Esophagus muscularis mucosa (tissue), 4 donors: ENCODE results near the gene OPTC. TPM values are rescaled to one million over a fixed set of nuclear protein-coding genes. Genes with fewer than 3 reads are reported as not detected.

Experiments
- DNase-seq: peaks from one replicate; pipeline ENCODE4 v3.0.0-alpha.2; 2017; ENCODE audit errors: extremely low spot score
- H3K27ac ChIP-seq, 4 donors: fragments of 200-600 bp; sonication (generic); replicated peaks in 1 of 4; 1 replicate in 3 of 4; 2 replicates in 1 of 4; pipeline ENCODE4 v1.5.1; 2016 to 2019; ENCODE audit warnings: mild to moderate bottlenecking in 1 of 4
- H3K27me3 ChIP-seq, 4 donors: fragments of 200-600 bp; sonication (generic); one replicate each; pipeline versions ENCODE4 v1.5.1 to v1.6.0; 2016 to 2019
- H3K36me3 ChIP-seq, 4 donors: fragments of 200-600 bp; sonication (generic); one replicate each; pipeline ENCODE4 v1.5.1; 2016 to 2019
- H3K4me1 ChIP-seq, 4 donors: fragments of 200-600 bp; sonication (generic); one replicate each; pipeline ENCODE4 v1.5.1; 2016 to 2019
- H3K4me3 ChIP-seq, 4 donors: fragments of 200-600 bp; sonication (generic); 1 replicate in 2 of 4; 2 replicates in 2 of 4; pipeline ENCODE4 v1.5.1; 2016 to 2019; ENCODE audit warnings: mild to moderate bottlenecking in 4 of 4, moderate library complexity in 1 of 4
- H3K9me3 ChIP-seq, 4 donors: fragments of 200-600 bp; sonication (generic); 1 replicate in 3 of 4; 2 replicates in 1 of 4; pipeline ENCODE4 v1.5.1; 2016 to 2019
- EP300 ChIP-seq: sonication (generic); formaldehyde crosslinking; IDR thresholded peaks from one replicate; pipeline ENCODE4 v1.6.1; 2017; ENCODE audit warnings: antibody characterized with exemption
- POLR2A ChIP-seq: fragments of 450-650 bp; IDR thresholded peaks from one replicate; pipeline ENCODE4 v1.6.1; 2017; ENCODE audit warnings: antibody characterized with exemption, moderate library complexity, mild to moderate bottlenecking, low read depth
- POLR2AphosphoS5 ChIP-seq, 2 donors: sonication (generic); formaldehyde crosslinking; IDR thresholded peaks; one replicate each; pipeline ENCODE4 v1.6.1; 2017; ENCODE audit warnings: antibody characterized with exemption in 2 of 2
- WGBS: methylation state at CpG from one replicate; pipeline ENCODE4 v1.1.5; 2018; 5-methylcytosine and 5-hydroxymethylcytosine counted together
- intact Hi-C: fragments of 100-400 bp; cut with DNase I; formaldehyde crosslinking; loops from one replicate; pipeline ENCODE4 v1.15.1; 2023
- total RNA-seq, 4 donors: library from RNA; depleted of rRNA; stranded (reverse); fragments of >200 nt; gene quantifications; one replicate each; pipeline versions ENCODE4 v1.1.0 to v1.2.1, GENCODE V29; 2016
- TF ChIP-seq, protein P1 (sequence below), 3 experiments: fragments of 200-600 bp in 2 of 3; fragments of 450-650 bp in 1 of 3; sonication (generic) in 2 of 3; IDR thresholded peaks; one replicate each; pipeline ENCODE4 v1.5.1; 2017 to 2019; ENCODE audit warnings: antibody characterized with exemption in 3 of 3, mild to moderate bottlenecking in 2 of 3, moderate library complexity in 1 of 3

Gene OPTC
- total RNA-seq, 4 donors from 2014 or later: not detected

DNA sequence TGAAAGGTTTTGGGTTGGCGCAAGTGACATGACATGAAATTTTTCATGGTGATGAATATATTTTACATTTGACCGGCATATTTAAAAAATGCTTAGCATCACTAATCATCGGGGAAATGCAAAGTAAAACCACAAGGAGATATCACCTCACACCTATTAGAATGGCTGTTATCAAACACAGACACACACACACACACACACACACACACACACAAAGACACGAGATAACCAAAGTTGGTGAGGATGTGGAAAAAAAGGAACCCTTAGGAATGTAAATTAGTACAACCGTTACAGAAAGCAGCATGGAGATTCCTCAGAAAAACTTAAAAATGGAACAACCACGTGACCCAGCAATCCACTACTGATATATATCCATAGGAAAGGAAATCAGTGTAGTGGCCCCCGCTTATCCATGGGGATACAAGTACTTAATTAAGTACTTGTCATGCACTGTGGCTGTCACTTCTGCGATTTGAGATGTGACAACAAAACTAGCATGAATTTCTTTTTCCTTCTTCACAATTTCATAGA, 34.2 kb upstream of the OPTC start:
- H3K9me3 ChIP-seq: no peaks in the 10 kb centered on the region
- no peak for DNase-seq
- 80% methylated on average over 8 of the region's 8 CpGs for WGBS
- no peak overlapping the region for H3K4me3 ChIP-seq
- H3K36me3 ChIP-seq: no peaks in the 10 kb centered on the region
- peaks cover 10 to 32% (median 31%) of the 10 kb centered on the region in 4 donors for H3K4me1 ChIP-seq
- no peaks in the 10 kb centered on the region for H3K27me3 ChIP-seq
- intact Hi-C loops: no loop called here
- TF ChIP-seq POLR2AphosphoS5 (IDR thresholded peaks at IDR 0.05): no peak
- TF ChIP-seq, protein P1, sequence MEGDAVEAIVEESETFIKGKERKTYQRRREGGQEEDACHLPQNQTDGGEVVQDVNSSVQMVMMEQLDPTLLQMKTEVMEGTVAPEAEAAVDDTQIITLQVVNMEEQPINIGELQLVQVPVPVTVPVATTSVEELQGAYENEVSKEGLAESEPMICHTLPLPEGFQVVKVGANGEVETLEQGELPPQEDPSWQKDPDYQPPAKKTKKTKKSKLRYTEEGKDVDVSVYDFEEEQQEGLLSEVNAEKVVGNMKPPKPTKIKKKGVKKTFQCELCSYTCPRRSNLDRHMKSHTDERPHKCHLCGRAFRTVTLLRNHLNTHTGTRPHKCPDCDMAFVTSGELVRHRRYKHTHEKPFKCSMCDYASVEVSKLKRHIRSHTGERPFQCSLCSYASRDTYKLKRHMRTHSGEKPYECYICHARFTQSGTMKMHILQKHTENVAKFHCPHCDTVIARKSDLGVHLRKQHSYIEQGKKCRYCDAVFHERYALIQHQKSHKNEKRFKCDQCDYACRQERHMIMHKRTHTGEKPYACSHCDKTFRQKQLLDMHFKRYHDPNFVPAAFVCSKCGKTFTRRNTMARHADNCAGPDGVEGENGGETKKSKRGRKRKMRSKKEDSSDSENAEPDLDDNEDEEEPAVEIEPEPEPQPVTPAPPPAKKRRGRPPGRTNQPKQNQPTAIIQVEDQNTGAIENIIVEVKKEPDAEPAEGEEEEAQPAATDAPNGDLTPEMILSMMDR (IDR thresholded peaks at IDR 0.05): no peak
- TF ChIP-seq EP300: no peak
- no peak overlapping the region for H3K27ac ChIP-seq

DNA sequence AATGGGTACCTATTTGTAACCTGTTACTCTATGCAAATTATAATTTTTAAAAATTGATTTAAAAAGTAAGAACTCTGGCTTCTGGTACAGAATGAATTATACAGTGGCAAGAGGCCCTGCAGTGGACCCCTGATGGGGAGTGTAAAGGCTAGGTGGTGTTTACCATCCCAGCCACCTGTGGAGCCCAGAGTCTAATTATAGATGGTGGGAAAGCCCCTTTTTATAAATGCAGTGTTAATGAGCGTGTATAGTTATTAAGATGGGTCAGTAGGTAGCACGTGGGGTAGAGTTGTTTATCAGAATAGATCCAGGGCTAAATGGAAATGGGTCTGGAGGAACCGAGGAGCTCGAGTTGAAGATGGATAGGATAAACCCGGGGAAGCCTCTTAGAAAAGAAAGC, 32.2 kb upstream of the OPTC start:
- Histone ChIP-seq H3K9me3 (no peaks in the 10 kb centered on the region), H3K4me1 (peaks cover 28 to 52% (median 51%) of the 10 kb centered on the region in 4 donors), H3K4me3 (no peak overlapping the region), H3K27ac (peak overlapping the region; percentile 92 to 96 (median 94)), H3K36me3 (no peaks in the 10 kb centered on the region), H3K27me3 (no peaks in the 10 kb centered on the region)
- WGBS: 50% methylated on average over 5 of the region's 5 CpGs
- TF ChIP-seq, protein P1 (IDR thresholded peaks at IDR 0.05): no peak
- TF ChIP-seq POLR2AphosphoS5 (IDR thresholded peaks at IDR 0.05) (no peak), POLR2A (no peak), EP300 (no peak)
- no peak for DNase-seq
- intact Hi-C loops: no loop called here

DNA sequence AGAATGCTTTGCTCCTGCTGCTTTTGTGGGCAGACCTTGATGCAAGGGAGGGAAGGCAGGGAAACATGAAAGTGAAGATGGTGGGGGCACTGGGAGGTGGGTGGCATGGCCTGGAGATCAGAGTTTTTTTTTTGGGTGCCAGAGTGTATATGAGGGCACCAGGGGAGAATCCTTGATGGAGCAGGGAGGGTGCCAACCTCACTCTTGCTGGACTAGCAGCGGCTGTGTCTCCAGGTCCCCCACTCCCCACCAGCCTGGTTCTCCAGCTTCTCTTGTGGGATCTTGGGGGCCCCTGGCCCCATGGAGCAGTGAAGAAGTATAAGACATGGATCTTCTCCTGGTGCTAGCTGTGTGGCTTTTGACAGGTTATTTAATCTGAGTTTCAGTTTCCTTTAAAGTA, 31.8 kb upstream of the OPTC start:
- Histone ChIP-seq H3K27ac (peak overlapping the region; percentile 92 to 96 (median 94)), H3K36me3 (no peaks in the 10 kb centered on the region), H3K27me3 (no peaks in the 10 kb centered on the region), H3K4me3 (no peak overlapping the region), H3K4me1 (peaks cover 33 to 56% (median 55%) of the 10 kb centered on the region in 4 donors), H3K9me3 (no peaks in the 10 kb centered on the region)
- no peak for DNase-seq
- TF ChIP-seq POLR2A (no peak), EP300 (no peak), POLR2AphosphoS5 (IDR thresholded peaks at IDR 0.05) (no peak)
- TF ChIP-seq, protein P1 (IDR thresholded peaks at IDR 0.05): no peak
- 75% methylated on average over 1 of the region's 1 CpG for WGBS
- intact Hi-C loops: no loop called here

DNA sequence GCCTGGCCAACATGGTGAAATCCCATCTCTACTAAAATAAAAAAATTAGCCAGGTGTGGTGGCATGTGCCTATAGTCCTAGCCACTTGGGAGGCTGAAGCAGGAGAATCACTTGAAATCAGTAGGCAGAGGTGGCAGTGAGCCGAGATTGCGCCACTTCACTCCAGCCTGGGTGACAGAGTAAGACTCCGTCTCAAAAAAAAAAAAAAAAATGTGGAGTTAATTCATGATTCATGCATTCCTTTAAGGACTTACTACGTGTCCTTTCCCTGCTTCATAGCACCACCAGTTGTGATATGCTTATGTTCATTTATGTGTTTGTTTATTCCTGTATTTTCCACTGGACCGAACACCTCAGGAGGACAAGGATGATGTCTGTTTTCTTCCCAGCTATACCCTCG, 31.1 kb upstream of the OPTC start:
- TF ChIP-seq, protein P1 (IDR thresholded peaks at IDR 0.05): no peak
- TF ChIP-seq POLR2A: no peak
- TF ChIP-seq EP300: no peak
- peak; percentile 43 to 62 for TF ChIP-seq POLR2AphosphoS5 (IDR thresholded peaks at IDR 0.05)
- Histone ChIP-seq H3K9me3 (no peaks in the 10 kb centered on the region), H3K27ac (peak overlapping the region; percentile 92 to 96 (median 94)), H3K36me3 (no peaks in the 10 kb centered on the region), H3K27me3 (no peaks in the 10 kb centered on the region), H3K4me3 (no peak overlapping the region), H3K4me1 (peaks cover 39 to 63% (median 62%) of the 10 kb centered on the region in 4 donors)
- WGBS: 67% methylated on average over 6 of the region's 6 CpGs
- DNase-seq: no peak
- intact Hi-C loops: no loop called here

DNA sequence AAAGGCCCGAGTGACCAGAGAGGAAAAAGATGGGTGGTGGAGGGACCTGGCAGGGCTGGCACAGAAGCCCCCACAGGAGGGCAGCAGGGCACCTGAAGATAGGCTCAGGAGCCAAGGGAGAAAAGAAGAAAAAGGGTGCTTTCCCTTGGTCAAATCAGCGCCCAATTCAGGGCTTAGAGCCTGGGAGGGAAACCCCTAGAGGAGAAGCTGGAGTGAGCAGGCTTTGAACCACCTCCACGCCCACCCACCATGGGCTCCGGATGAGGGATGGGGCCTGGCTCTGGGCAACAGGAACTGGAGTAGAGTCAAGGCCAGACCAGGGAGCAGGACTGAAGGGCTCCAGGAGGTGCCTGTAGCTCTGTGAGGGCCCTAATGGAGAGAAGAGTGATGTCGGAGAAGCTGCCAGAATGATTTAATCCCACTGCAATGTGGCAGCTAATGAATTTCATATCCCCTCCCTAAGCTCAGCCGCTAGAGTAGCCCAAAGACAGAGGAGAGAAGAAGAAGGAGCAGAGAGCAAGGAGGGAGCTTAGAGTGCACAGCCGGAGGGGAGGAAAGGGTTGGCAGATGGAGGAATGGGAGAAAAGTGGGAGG, 30.4 kb upstream of the OPTC start:
- Histone ChIP-seq H3K9me3 (no peaks in the 10 kb centered on the region), H3K4me1 (peaks cover 44 to 70% (median 69%) of the 10 kb centered on the region in 4 donors), H3K4me3 (no peak overlapping the region), H3K27ac (peak overlapping the region; percentile 92 to 96 (median 94)), H3K36me3 (no peaks in the 10 kb centered on the region), H3K27me3 (no peaks in the 10 kb centered on the region)
- no peak for DNase-seq
- 45% methylated on average over 7 of the region's 7 CpGs for WGBS
- TF ChIP-seq POLR2AphosphoS5 (IDR thresholded peaks at IDR 0.05): peak; percentile 30 to 66
- TF ChIP-seq EP300: no peak
- TF ChIP-seq POLR2A: no peak
- TF ChIP-seq, protein P1 (IDR thresholded peaks at IDR 0.05): peak in 2 of 3 experiments; percentile 39 to 61
- intact Hi-C loops: no loop called here
